Pancreas (tissue), 10 donors: ENCODE data around the gene C1orf122. TPM values are rescaled to one million over a fixed set of nuclear protein-coding genes. Genes with fewer than 3 reads are reported as not detected.
A peak's percentile ranks its signal among the peaks of the same experiment; 100 is the strongest.

ENCODE experiments used
- ATAC-seq, 4 donors: fragments of 200-7000 bp; cut with Tn5 transposase; one replicate each; pipeline versions ENCODE4 v1.8.0 to v1.9.1; 2020; ENCODE audit warnings: mild to moderate bottlenecking in 4 of 4, moderate library complexity in 4 of 4
- DNase-seq, 6 donors: peaks; one replicate each; pipeline ENCODE4 v3.0.0-alpha.2; 2020
- FAIRE-seq: peaks from 2 replicates; lab custom pipeline; 2012; peaks lifted over from hg19 to GRCh38; lab: Jason Lieb, UNC
- H3K27ac ChIP-seq, 4 donors: fragments of 200-600 bp; sonication (generic); 1 replicate in 3 of 4; 2 replicates in 1 of 4; pipeline versions ENCODE4 v1.5.0 to v1.8.0; 2020
- H3K27me3 ChIP-seq, 4 donors: fragments of 200-600 bp; one replicate each; pipeline ENCODE4 v1.8.0; 2021
- H3K36me3 ChIP-seq, 3 donors: fragments of 200-600 bp; sonication (generic) in 1 of 3; one replicate each; pipeline versions ENCODE4 v1.5.0 to v1.8.0; 2020 to 2021
- H3K4me1 ChIP-seq, 3 donors: fragments of 200-600 bp; one replicate each; pipeline ENCODE4 v1.8.0; 2021
- H3K4me3 ChIP-seq, 4 donors: fragments of 200-600 bp; sonication (generic) in 2 of 4; one replicate each; pipeline versions ENCODE4 v1.5.0 to v1.8.0; 2020 to 2021
- H3K9me3 ChIP-seq, 4 donors: fragments of 200-600 bp; one replicate each; pipeline ENCODE4 v1.8.0; 2021
- CTCF ChIP-seq, 4 donors: fragments of 200-600 bp; sonication (generic) in 3 of 4; IDR thresholded peaks; one replicate each; pipeline versions ENCODE4 v1.5.0 to v1.8.0; 2021; ENCODE audit warnings: antibody characterized with exemption in 4 of 4
- WGBS, 2 donors: extraction: QIAGEN DNeasy Blood & Tissue Kit; methylation state at CpG; one replicate each; pipeline ENCODE4 v1.1.7; 2013; 5-methylcytosine and 5-hydroxymethylcytosine counted together
- intact Hi-C, 3 donors: fragments of 100-400 bp; cut with DNase I; formaldehyde crosslinking; loops; one replicate each; pipeline versions ENCODE4 v1.11.1 to v1.14.2; 2022
- polyA plus RNA-seq, 2 donors: library from polyadenylated mRNA; stranded (reverse); fragments of 200-250 nt; gene quantifications; one replicate each; pipeline ENCODE4 v1.2.3, GENCODE V29; 2013
- total RNA-seq, 6 donors: library from RNA; stranded (reverse); fragmentation: NEBNext Ultra II Directional in 4 of 6; extraction: Animal tissue kit (Norgen Biotek cat#: 25700) in 4 of 6; gene quantifications; one replicate each; pipeline versions ENCODE4 v1.2.1 to v1.2.4, GENCODE V29; 2021 to 2023
- donor health status: healthy with polysubstance abuse.
- donor health status: DM: no; HTN: no; CAD: no; lungs with moderate emphysema.
- donor health status: DM: no; HTN: no; CAD: no.
- donor health status: control.
- donor health status: control.
- donor health status: Bipolar disorder and iron deficiency.
- donor health status: DM: yes; HTN: yes; CAD: no.
- donor health status: DM: no; HTN: no; CAD: no.
- donor health status: DM: no; HTN: no; CAD: no.
- donor health status: DM: yes; HTN: yes; CAD: no.

Gene C1orf122
- total and polyA plus RNA-seq, 8 donors: 18.2 to 46.1 (median 23.4) TPM

- no peaks in the 10 kb centered on the region for H3K9me3 ChIP-seq
- ATAC-seq (no peak), FAIRE-seq (no peak), DNase-seq (no peak)
- WGBS, 2 donors: 76 to 92% methylated on average over 3 of the region's 3 CpGs
- H3K36me3 ChIP-seq: peaks cover 3 to 13% (median 3%) of the 10 kb centered on the region in 3 donors
- no peak overlapping the region for H3K27ac ChIP-seq
- TF ChIP-seq CTCF (IDR thresholded peaks at IDR 0.05): no peak
- intact Hi-C loops: no loop called here
- no peaks in the 10 kb centered on the region for H3K27me3 ChIP-seq
- H3K4me1 ChIP-seq: peaks cover 0 to 5% (median 0%) of the 10 kb centered on the region in 3 donors
- no peak overlapping the region for H3K4me3 ChIP-seq
Observed at GRCh38 chr1:37797750-37798345, 9.7 kb upstream of the C1orf122 start.

- 98 to 100% methylated on average over 1 of the region's 1 CpG for WGBS, 2 donors
- DNase-seq: no peak
- Histone ChIP-seq H3K27me3 (no peaks in the 10 kb centered on the region), H3K9me3 (no peaks in the 10 kb centered on the region), H3K36me3 (peaks cover 8 to 41% (median 33%) of the 10 kb centered on the region in 3 donors), H3K4me3 (no peak overlapping the region), H3K4me1 (peaks cover 0 to 8% (median 5%) of the 10 kb centered on the region in 3 donors), H3K27ac (no peak overlapping the region)
- intact Hi-C loops: no loop called here
- TF ChIP-seq CTCF (IDR thresholded peaks at IDR 0.05): no peak
- no peak for ATAC-seq
- no peak for FAIRE-seq
Observed at GRCh38 chr1:37802439-37802838, 5.2 kb upstream of the C1orf122 start.

GRCh38 chr1:37807220-37807554 is 403 bp upstream of the C1orf122 start:
- no peak for TF ChIP-seq CTCF (IDR thresholded peaks at IDR 0.05)
- FAIRE-seq (no peak), DNase-seq (peak in 2 of 6 donors; percentile 26 to 49), ATAC-seq (no peak)
- Histone ChIP-seq H3K4me1 (peaks cover 7 to 17% (median 12%) of the 10 kb centered on the region in 3 donors), H3K27ac (peak overlapping the region; percentile 89 to 94 (median 93)), H3K36me3 (peaks cover 8 to 35% (median 33%) of the 10 kb centered on the region in 3 donors), H3K27me3 (no peaks in the 10 kb centered on the region), H3K9me3 (no peaks in the 10 kb centered on the region), H3K4me3 (peak overlapping the region; percentile 78 to 88 (median 85))
- intact Hi-C loops: no loop called here
- 3 to 4% methylated on average over 9 of the region's 9 CpGs for WGBS, 2 donors

- ATAC-seq (peak; percentile 77 to 86 (median 78)), FAIRE-seq (no peak), DNase-seq (peak; percentile 81 to 94 (median 86))
- Histone ChIP-seq H3K4me3 (peak overlapping the region; percentile 78 to 88 (median 85)), H3K36me3 (peaks cover under 1 to 24% (median 20%) of the 10 kb centered on the region in 3 donors), H3K9me3 (no peaks in the 10 kb centered on the region), H3K27me3 (no peaks in the 10 kb centered on the region), H3K27ac (peak overlapping the region; percentile 89 to 94 (median 93)), H3K4me1 (peaks cover 7 to 17% (median 12%) of the 10 kb centered on the region in 3 donors)
- intact Hi-C loops: no loop called here
- no peak for TF ChIP-seq CTCF (IDR thresholded peaks at IDR 0.05)
- WGBS, 2 donors: 0 to 1% methylated on average over 34 to 54 of the region's 54 CpGs
Observed at GRCh38 chr1:37808369-37809319, 1.1 kb downstream of the C1orf122 start.
